ENCODE measurements around the gene ACP3. TPM values are rescaled to one million over a fixed set of nuclear protein-coding genes. Genes with fewer than 3 reads are reported as not detected.

ACP3 gene
- total RNA-seq, 2 donors from 2014 or later: 0.79 to 2.5 TPM

GRCh38 chr3:132342183-132342582 is 25.0 kb downstream of the ACP3 start:
- no peak for DNase-seq (ENCODE audit: low spot score)
- H3K4me1 ChIP-seq: peaks cover 0 to 4% of the 10 kb centered on the region in 2 donors
- peak in 1 of 2 donors; percentile 23 for TF ChIP-seq CTCF (IDR thresholded peaks at IDR 0.05)
- H3K4me3 ChIP-seq: no peak overlapping the region
- H3K27me3 ChIP-seq: no peaks in the 10 kb centered on the region
- H3K9me3 ChIP-seq: no peaks in the 10 kb centered on the region
- no peak overlapping the region for H3K27ac ChIP-seq
- H3K36me3 ChIP-seq: no peaks in the 10 kb centered on the region

GRCh38 chr3:132342610-132343009 is 25.4 kb downstream of the ACP3 start:
- no peak overlapping the region for H3K27ac ChIP-seq
- no peak for TF ChIP-seq CTCF (IDR thresholded peaks at IDR 0.05)
- H3K27me3 ChIP-seq: no peaks in the 10 kb centered on the region
- H3K4me1 ChIP-seq: peaks cover 0 to 4% of the 10 kb centered on the region in 2 donors
- no peaks in the 10 kb centered on the region for H3K9me3 ChIP-seq
- DNase-seq (ENCODE audit: low spot score): no peak
- H3K36me3 ChIP-seq: no peaks in the 10 kb centered on the region
- H3K4me3 ChIP-seq: no peak overlapping the region

- DNase-seq (ENCODE audit: low spot score): no peak
Observed at GRCh38 chr3:132343018-132343612, 25.9 kb downstream of the ACP3 start.

GRCh38 chr3:132344666-132345280 is 27.6 kb downstream of the ACP3 start:
- Histone ChIP-seq H3K4me1 (peaks cover 0 to 4% of the 10 kb centered on the region in 2 donors), H3K27ac (no peak overlapping the region), H3K9me3 (no peaks in the 10 kb centered on the region), H3K36me3 (no peaks in the 10 kb centered on the region), H3K27me3 (no peaks in the 10 kb centered on the region), H3K4me3 (no peak overlapping the region)
- TF ChIP-seq CTCF (IDR thresholded peaks at IDR 0.05): no peak
- DNase-seq (ENCODE audit: low spot score): no peak

More at GRCh38 chr3:132343018-132343612, 25.9 kb downstream of the ACP3 start:
- no peak overlapping the region for H3K4me3 ChIP-seq
- TF ChIP-seq CTCF (IDR thresholded peaks at IDR 0.05): peak; percentile 69 to 87
- H3K27me3 ChIP-seq: no peaks in the 10 kb centered on the region
- H3K9me3 ChIP-seq: no peaks in the 10 kb centered on the region
- no peak overlapping the region for H3K27ac ChIP-seq
- H3K4me1 ChIP-seq: peaks cover 0 to 4% of the 10 kb centered on the region in 2 donors
- H3K36me3 ChIP-seq: no peaks in the 10 kb centered on the region

- peaks cover 0 to 4% of the 10 kb centered on the region in 2 donors for H3K4me1 ChIP-seq
- DNase-seq (ENCODE audit: low spot score): no peak
Observed at GRCh38 chr3:132346841-132347736, 29.9 kb downstream of the ACP3 start.

More at GRCh38 chr3:132346841-132347736, 29.9 kb downstream of the ACP3 start:
- no peaks in the 10 kb centered on the region for H3K36me3 ChIP-seq
- H3K9me3 ChIP-seq: no peaks in the 10 kb centered on the region
- no peak overlapping the region for H3K4me3 ChIP-seq
- no peak overlapping the region for H3K27ac ChIP-seq
- H3K27me3 ChIP-seq: no peaks in the 10 kb centered on the region
- no peak for TF ChIP-seq CTCF (IDR thresholded peaks at IDR 0.05)
